GM19468 (cell line): ENCODE results near the gene SLC4A7.

Experiments
- ATAC-seq: cut with Tn5 transposase; IDR thresholded peaks from one replicate; pipeline ENCODE4 v1.9.1; 2021; ENCODE audit warnings: mild to moderate bottlenecking, moderate library complexity, moderate number of reproducible peaks; ENCODE audit not compliant: unreplicated experiment; ENCODE audit errors: extremely low read depth

SLC4A7 gene

DNA sequence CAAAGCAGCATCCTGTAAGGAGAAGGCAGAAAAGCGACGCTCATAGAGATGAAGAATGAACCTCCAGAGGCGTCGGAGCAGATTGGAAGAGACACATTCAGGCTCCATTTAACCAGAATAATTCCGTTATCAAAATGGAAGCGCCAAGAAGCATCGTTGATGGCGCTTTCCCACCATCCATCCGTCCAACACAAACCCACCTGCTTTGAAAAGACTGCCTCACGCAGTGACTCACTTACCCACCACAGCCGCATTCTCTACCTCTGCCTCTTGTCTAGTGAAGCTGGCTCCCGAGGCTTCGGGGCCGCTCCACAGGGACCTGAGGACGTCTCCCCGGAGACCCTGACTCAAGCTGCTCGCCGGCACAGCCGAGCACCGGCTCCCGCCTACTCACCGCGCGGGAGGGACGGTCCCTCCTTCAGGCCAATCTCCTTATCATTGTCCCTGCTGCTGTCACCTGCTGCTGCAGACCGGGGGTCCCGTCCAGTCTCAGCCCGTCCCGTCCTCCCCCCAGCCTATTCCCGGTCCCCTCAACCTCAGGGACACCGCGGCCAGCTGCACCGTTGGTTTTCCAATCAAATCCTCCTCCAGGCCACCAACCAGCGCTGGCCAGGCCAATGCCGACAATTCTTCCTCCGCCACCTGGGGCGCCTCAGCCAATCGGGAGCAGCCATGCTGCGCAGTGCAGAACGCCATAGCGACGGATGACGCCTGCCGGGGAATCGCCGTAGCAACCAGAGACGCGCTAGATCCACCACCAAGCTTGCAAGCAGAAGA, 115.2 kb downstream of the SLC4A7 start, which contains the start of gene NEK10:
TSS of gene NEK10 (minus strand) at position 553 of the 777 bp plus-strand sequence. CDS start 16,501 bp downstream, outside the sequence.
- ATAC-seq = peak; percentile 100

DNA sequence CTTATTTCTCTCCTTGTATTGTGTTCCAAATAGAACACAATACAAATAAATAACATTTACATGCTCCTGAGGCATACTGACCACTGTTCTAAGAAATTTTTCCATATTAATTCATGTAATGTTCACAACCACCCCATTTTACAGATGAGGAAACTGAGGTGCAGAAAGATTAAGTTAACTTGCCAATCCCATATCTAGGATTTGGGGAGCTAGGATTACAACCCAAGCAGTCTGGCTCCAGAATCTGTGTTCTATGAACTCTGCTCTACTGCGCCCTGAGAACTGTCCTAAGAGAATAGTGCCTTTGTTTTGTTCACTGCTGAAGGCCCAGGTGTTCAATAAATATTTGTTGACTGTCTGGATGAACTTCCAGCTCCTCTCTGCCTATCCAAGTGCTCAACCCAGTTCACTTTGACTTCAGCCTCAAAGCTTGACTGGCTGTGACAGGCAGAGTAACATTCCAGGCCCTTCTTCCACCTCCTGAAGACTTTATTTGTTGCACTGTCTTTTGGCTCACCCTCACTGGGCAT, 118.1 kb downstream of the SLC4A7 start:
- ATAC-seq = no peak

DNA sequence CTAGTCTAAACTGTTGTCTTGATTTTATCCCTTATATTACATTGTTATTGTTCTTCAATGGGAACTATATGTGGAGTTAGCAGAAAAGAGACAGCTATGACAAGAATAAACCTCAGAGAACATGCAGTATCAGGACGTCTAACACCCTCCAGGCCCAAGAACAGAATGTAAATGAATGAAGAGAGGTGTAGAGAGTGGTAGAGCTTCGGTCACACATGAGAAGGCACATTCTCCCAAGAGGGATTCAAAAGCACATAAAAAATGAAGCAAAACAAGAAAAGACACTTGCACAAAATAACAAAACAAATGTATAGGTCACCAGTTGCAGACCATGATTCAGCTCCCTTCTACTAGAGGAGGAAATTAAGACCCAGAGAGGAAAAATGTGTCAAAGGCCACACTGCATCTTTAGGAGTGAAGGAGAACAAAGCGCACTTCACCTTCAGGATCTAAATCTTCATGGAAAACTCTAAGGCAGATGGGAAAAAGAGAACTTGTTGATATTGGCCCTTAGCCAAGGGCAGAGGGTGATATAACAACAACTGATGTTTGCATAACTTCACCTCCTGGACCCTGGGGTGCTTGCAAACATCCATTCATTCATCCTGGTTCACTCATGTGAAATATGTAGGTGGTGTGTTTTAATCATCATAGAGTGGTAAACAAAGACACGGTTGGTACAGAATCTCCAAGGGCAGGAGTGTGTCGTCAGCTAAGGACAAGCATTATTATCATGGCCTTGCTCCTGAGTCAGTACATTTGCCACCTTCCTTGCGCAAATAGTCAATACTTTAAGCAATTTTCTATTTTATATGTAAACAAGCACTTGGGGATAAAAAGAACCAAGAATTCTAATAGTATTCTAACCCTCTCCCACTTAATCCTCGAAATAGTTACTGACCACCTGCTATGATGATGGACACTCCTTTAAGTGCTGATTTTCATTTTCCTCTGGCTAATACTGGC, 123.8 kb downstream of the SLC4A7 start:
- ATAC-seq = no peak

DNA sequence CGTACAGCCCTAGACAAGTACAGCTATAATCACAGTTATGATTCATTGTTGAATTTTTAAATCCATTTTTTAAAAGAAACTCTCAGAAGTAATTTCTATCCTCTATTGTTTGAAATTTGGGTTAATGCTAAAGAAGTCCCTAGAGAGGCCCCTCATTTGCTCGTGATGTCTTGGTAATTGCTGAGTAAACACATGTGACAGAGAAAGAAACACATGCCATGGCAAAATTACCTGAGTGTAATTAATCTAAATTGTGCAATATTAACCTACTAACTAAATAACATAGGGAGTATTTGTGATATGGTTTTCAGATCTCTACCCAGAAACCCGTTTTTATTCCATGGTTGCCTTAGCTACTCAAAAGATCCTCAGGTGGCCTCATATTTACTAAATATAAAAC, 125.8 kb downstream of the SLC4A7 start:
- ATAC-seq = no peak

- ATAC-seq = peak; percentile 65
Measured at GRCh38 chr3:27357665-27358258, 126.4 kb downstream of the SLC4A7 start.

GRCh38 chr3:27356976-27357375, 127.2 kb downstream of the SLC4A7 start:
- ATAC-seq = no peak

DNA sequence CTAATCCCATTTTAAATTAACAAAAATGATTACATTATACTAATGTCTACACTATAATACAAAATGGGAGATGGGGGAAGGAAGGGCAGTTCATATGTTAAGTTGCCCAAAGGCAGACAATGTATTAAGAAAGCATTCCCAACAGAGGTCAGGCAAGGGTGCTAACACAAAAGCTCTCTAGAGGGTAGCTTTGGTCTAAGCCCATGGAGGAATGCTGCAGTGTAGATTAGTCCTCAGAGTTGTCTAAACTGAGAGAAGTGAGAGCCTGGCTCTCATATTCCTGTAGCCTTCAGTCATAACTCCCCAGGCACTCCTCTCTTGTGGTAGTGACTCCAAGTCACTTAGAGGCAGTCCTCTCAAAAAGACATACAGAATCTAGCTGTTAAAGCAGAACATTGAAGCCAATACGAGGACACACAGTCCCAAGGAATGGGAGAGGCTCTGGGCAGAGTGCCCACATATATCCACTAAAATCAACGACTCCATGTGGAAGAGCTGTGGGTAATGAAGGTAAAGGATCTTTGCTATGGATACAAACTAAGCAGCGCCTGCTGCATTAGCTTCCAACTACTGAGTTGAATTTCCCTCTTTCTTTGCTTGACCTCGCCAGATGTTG, 129.5 kb downstream of the SLC4A7 start:
- ATAC-seq = no peak

- no peak for ATAC-seq
Measured at GRCh38 chr3:27354161-27354560, 130.0 kb downstream of the SLC4A7 start.

- no peak for ATAC-seq
Measured at GRCh38 chr3:27353221-27353620, 131.0 kb downstream of the SLC4A7 start.

DNA sequence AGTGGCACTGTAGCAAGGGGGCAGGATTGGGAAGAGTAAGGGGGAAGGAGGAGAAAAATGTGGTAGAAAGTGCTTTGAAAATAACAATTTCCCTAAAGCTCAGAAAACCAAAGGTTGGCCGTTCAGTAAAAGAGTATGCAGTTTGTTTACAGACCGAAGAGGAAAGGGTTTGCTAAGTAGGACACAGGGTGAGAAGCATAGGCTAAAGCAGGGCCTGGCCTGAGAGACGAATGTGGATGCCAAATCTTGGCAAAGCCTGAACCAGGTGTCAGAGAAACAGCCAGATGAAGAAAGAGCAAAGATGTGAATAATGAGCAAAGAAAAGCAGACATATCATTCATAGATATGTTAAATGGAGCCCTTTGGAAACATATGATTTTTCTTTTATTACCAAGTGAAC, 132.1 kb downstream of the SLC4A7 start:
- ATAC-seq = no peak

DNA sequence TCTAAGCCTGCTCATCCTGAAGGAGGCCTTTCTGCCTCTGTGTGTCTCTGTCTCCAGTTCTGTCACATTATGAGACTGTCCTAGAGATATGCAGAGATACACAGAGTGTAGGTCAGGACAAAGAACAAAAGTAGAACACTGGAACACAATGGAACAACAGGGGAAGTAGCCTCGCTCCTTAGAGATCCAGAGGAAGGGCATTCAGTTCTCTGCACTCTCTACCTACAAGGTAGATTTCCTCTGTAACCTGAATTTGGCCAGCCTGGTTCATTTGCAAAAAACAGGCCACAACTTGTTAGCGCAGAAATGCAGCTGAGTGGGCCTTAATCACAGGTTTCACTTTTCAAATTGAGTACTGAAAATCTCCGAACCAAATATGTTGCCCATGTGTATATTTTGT, 134.4 kb downstream of the SLC4A7 start:
- ATAC-seq = no peak

GRCh38 chr3:27345959-27346865, 138.0 kb downstream of the SLC4A7 start:
- no peak for ATAC-seq

DNA sequence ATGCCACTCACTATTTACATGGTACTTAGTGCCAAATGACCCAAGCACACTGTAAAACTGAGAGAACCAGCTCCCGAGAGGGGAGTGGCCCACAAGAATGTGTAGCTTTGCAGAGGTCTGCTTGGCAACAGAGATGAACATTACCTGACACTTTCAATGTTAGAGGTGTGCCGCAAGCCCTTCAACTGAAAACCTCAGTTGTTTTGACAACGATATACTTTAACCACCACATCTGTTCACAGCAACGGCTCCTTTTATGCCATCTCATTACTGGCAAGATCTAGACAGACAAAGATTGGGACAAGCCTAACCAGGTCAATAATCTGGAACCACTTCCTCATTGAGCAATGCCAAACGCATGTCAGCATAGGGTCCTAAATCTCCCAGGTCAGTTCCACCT, 138.7 kb downstream of the SLC4A7 start:
- no peak for ATAC-seq

- ATAC-seq = no peak
Measured at GRCh38 chr3:27345045-27345444, 139.1 kb downstream of the SLC4A7 start.

GRCh38 chr3:27344192-27344591, 140.0 kb downstream of the SLC4A7 start:
- no peak for ATAC-seq

DNA sequence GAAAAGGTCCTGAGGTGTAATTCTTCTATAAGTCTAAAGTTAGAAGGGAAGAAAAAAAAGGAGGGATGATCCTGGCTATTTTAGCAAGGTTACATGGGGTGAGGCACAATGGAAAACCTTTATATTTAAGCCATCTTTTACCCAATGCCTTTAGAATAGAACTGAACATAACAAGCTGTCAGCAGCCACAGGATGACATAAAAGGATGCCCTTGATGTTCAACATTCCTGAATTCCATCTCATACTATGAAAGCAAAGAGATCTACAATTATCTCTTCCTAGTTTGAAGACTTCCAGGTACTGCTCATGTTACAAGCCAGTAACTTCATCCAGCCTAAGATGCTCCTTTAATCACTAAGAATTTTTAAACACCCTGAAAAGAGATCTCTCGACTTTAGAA, 141.9 kb downstream of the SLC4A7 start:
- no peak for ATAC-seq

DNA sequence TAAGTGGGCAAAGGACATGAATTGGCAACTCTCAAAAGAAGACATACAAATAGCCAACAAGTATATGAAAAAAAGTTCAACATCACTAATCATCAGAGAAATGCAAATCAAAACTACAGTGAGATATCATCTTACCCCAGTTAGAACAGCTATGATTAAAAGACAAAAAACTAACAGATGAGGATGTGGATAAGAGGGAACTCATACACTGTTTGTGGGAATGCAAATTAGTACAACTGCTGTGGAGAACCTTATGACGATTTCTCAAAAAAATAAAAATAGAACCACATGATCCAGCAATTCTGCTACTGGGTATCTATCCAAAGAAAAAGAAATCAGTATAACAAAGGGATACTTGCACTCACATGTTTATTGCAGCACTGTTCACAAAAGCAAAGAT, 143.7 kb downstream of the SLC4A7 start:
- no peak for ATAC-seq

GRCh38 chr3:27335571-27335970, 148.6 kb downstream of the SLC4A7 start:
- ATAC-seq = no peak

- ATAC-seq = no peak
Measured at GRCh38 chr3:27333843-27334242, 150.3 kb downstream of the SLC4A7 start.
